EL (cell line): ENCODE results near the gene PLXND1.

Source experiments
- DNase-seq: peaks from one replicate; pipeline ENCODE4 v3.0.0-alpha.2; 2016

The PLXND1 gene

GRCh38 chr3:129581623-129582022 is 24.9 kb downstream of the PLXND1 start:
- DNase-seq: no peak

DNA sequence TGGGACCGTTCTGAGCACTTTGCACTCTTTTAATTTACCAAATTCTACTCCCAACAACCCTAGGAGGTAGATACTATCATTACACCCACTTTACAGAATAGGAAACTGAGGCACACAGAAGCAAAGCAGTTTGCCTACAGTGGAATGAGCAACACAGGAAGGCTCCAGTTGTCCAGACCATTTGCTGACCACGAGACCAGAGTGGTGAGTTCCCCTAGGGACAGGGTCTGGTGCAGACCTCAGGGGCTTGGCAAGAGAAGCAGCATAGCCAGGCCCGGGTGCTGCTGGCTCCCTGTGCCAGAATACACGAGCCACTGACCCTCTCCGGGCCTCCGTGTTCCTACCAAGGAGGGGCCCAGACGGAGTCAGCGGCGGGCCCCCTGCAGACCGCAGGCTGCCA is 26.5 kb downstream of the PLXND1 start:
- DNase-seq: no peak

GRCh38 chr3:129577925-129578786 is 28.3 kb downstream of the PLXND1 start:
- DNase-seq: no peak

- no peak for DNase-seq
These were observed 29.1 kb downstream of the PLXND1 start for GRCh38 chr3:129577366-129577765.

DNA sequence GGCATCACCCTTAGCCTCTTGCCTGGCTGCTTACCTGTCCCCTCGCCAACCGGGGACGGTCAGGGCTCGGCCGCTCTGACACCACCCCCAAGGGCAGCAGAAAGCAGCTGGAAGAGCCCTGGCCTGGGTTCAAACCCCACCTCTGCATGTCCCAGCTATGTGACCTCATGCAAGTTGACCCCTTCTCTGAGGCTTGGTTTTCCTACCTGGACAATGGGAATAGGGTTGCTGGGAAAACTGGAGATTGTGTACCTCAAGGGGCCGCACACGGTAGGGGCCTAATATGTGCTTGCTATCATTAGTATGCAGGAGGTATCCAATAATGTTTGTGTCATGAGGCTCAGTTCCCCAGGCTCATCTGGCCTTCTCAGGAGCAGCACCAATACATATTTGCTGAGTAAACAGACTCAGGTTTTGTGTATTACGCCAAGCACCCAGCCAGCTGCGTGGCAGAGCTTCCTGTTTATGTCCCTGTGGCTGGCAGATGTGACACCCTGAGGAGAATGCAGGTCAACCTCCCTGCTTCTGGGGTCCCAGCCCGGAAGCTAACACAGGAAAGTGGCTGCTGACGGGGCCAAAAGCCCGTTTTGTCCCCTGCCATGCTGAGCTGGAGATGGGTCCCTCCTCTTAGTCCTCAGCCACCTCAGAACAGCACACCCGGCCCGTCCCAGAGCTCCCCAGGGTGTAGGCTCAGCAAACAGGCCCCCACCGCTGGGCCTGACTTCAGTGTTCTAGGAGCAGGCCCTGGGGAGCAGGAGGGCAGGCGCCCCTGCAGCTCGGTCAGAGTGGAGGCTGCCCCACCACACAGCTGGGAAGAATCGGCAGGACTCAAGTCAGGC is 29.7 kb downstream of the PLXND1 start:
- no peak for DNase-seq

DNA sequence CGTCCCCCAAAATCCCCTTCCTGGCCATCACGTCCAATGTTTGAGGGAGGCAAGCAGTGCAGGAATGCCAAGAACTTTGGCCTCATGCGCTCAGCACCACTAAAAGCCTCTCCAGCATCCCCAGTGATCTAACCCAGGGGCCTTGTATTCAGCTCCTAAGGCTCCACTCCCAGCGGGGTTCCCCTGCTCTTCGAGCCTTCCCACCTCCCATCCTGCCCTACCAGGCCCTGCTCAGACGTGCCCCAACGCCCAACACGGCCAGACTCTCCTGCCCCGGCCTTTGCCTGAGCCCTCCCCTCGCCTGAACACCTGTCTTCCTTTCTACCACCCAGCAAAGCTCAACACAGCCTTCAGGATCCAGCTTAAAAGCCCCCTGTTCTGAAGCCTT is 30.5 kb downstream of the PLXND1 start:
- DNase-seq: no peak

DNA sequence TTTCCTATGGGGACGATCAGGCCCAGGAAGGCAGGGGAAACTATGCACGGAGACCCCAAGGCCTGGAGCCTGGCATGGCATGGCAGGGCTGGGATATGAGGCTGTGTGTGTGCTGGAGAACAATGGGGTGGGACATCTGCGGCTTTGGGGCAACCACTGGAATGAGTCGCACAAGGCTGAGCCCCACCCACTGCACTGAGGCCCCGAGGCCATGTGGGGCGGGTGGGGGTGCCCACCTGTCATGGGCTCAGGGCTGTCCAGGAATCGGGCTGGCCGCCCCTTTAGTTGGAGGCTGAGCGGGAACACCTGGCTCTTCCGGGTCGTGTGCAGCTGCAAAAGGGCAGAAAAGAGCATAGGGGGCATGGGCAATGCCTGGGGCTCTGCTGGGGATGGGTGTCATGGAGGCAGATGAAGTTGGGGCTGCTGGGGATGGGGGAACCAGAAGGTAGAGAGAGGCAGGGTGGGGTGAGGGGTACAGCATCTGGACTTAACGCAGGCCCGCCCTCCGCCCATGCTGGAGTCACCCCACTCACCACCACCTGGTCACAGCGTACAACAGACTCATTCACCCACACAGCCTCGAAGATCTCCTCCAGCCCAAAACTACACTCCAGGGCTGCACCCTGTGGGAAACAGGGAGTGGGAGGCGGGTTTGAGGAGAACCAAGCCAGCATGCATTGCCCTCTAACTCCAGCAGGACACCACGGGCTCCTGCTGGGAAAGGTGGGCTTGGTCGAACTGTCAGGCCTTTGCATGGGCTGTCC is 31.1 kb downstream of the PLXND1 start:
- DNase-seq: no peak

DNA sequence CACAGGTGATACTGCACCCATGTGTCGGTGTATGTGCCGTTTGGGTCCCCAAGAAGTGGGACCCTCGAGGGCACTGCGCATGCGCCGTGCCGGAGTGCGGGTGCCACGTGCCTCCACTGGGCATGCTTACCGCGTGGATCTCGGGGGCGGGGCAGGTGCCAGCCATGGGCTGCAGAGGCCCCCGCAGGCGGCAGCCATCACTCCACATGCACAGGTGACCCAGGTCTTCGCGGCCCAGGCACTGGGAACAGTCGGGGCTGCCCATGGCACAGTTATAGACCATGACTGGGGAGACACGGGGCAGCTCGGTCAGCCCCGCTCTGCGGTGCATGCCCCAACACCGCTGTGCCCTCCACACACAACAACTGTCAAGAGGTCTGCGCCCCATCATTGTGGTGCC is 32.3 kb downstream of the PLXND1 start:
- DNase-seq: no peak

GRCh38 chr3:129573493-129573892 is 33.0 kb downstream of the PLXND1 start:
- no peak for DNase-seq

- DNase-seq: no peak
These were observed 33.9 kb downstream of the PLXND1 start for GRCh38 chr3:129572603-129573002.

DNA sequence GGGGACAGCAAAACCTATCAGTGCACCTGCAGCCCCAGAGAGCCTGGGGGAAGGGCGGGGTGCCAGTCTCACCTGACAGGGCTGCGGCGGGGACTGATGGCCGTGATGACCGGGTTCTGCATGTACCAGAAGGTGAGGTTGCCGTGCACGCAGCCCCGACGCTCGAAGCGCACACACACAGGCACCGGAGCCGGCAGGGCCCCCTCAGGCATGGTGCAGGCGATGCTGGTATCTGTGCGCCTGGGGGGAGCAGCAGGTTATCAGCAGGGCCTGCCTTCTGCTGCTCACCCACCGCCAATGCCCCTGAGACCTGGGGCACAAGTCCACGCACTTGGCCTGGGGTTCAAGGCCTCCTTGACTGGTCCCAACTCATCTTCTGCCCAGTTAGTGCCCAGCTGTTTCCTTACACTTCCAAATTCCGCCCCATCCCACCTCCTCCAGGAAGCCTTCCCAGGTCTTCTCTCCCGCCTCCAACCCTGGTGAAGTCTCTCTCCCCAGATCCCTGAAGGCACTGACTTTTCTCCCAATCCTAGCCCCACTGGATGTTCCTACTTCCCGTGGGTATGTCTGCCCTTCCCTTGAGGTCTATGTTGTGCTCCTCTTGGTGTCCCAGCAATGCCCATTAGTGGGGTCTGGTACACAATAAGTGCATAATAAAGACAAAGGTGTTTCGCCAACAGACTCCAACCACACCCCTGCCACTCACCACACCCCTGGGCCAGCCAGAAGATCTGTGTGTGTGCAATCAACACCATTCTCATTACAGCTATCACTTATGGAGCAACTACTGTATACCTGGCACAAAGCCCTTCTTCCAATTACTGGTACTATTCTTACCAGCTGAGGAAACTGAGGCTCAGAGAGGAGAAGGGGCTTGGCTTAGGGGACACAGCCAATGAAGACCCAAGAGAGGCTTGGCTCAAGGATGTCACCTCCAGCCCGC is 34.6 kb downstream of the PLXND1 start:
- DNase-seq: no peak

GRCh38 chr3:129569856-129570255 is 36.6 kb downstream of the PLXND1 start:
- no peak for DNase-seq

- DNase-seq: no peak
These were observed 38.5 kb downstream of the PLXND1 start for GRCh38 chr3:129567939-129568338.

DNA sequence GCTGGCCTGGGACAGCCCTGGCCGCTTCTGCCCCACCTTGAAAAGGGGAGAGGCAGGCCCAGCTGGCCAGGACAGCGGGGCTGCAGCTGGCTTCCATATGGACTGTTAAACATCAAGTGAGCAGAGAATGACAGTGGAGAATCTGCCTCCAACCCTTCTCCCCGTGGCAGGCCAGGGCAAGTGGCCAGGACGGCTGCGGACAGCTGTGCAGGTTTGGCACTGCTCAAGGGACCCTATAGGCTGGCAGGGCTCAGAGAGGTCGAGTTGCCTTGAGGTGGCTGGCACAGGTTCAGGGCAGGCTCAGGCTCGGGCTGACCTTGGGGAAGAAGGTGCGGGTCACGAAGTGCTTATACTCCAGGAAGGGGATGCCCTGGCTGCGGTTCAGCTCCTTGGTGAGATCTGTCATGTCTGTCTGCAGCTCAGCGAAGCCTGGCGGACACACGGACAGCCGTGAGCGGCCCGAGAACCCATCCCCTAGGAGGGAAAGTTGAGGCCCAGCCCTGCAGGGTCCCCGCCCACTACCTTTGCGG is 39.2 kb downstream of the PLXND1 start:
- no peak for DNase-seq

DNA sequence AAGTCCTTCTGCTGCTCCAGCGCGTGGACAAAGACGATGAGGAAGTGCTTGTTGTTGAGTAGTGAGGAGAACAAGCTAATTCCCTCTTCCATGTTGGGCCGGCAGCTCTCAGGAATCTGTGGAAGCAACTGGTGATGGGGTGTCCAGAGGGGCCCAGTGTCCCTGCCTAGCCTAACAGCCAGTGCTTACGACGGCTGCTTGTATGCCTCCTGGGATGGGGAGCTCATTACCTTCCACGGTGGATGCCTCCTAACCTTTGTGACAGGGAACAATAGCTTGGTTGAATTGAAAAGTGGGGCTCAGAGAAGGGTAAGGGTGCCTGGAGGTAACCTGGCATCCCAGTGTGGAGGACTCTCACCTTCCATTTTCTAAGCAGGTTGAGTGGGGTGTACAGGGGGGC is 40.6 kb downstream of the PLXND1 start:
- DNase-seq: no peak

DNA sequence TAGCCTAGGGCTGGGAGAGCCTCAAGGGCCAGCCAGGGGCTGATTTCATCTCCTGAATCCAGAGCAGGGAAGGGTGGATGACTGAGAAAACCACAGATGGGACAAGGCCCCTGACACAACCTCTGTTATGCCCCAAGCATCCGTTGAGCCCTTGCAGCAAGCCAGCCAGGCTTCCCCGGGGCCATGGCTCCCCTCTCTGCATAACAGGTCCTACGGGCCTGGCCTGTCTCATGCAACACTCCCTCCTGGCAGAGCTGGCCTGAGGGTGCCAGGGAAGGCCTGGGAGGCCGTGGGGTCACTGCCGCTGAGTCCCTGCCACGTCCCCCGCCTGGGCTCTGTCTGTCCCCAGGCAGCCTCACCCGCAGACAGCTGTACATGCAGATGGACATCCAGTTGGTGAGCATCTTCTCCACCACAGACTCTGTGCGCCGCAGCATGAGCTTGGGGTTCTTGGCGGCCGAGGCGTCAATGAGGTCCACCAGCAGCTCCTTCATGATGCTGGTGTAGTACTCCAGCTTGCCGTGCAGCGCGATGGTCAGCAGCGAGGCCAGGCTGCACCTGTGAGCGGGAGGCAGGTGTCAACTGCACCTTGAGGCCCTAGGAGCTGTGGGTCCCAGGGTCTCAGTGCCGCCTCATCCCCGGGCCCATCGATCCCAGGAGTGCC is 41.4 kb downstream of the PLXND1 start:
- DNase-seq: no peak

DNA sequence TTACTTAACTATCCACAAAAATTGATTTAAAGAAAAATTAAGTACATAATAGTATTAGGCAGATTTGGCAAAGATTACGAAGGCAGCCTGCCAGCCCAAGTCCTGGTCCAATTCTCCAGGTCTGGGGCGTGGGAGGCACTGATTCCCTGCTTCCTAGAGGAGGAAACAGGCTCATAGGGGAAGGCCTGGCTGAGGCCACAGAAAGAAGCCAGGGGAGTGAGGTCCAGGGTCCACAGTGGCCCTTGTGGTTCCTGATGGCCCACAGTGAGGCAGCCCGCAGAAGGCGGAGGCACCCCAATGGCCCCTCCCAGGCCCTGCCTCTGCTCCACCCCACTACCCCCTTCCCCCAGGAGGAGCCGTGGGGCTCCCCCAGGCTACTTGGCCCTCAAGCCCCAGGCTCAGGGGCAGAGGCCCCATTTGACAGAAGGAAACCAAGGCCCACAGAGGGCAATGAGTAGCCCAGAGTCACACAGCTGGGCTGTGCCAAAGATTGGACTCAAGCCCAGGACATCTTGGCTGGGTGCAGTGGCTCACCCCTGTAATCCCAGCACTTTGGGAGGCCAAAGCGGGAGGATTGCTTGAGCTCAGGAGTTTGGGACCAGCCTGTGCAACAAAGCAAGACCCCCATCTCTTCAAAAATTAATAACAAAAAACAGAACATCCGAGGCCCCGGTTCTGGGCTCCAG is 42.5 kb downstream of the PLXND1 start:
- no peak for DNase-seq

DNA sequence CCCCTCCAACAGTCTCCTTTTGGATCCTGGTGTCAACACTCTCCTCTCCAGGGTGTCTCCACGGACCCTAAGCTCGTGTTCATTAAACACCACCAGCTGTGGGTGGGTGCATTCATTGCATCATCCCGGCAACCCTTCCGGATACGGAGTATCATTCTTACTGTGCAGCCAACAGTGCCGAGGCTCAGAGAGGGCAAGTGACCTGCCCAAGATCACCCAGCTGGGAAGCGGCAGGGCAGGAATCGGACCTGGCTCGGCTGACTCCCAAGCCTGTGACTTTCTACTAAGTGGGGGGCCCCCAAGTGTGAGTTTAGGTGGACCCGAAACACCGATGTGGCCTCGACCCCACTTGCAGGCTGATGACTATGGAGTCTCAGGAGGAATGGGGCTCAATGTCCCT is 43.1 kb downstream of the PLXND1 start:
- no peak for DNase-seq

GRCh38 chr3:129562803-129563202 is 43.7 kb downstream of the PLXND1 start:
- DNase-seq: no peak

GRCh38 chr3:129561619-129562248 is 44.7 kb downstream of the PLXND1 start:
- DNase-seq: no peak
